Iris pigment epithelial cell (primary cell): ENCODE measurements around the gene LDLRAD3.

Experiments
- DNase-seq: peaks from one replicate; pipeline ENCODE4 v3.0.0-alpha.2; 2011; ENCODE audit warnings: low read depth

LDLRAD3 gene

GRCh38 chr11:36278531-36279282 lies 334.8 kb downstream of the LDLRAD3 start:
- peak; percentile 68 for DNase-seq

DNA sequence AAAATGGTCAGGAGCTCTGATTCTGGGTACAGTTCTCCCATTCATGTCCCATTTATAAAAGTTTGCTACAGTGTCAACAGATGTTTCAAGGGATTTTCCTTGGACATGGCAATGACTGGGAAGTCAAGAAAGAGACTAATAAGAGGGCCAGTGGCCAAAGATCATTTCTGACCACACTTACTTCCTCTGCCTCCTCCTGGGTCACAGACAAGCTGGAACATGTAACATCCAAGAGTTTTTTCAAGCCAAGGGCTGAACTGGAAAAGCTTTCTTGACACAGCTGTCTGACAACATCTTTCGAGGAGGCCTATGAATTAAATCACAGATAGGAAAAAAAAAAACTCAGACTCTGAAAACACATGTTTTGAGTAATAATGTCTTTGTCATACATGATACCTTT lies 336.7 kb downstream of the LDLRAD3 start:
- DNase-seq = no peak
